CD14-positive monocyte (primary cell): Measurements from ENCODE around the gene FAM20C. TPM values are rescaled to one million over a fixed set of nuclear protein-coding genes. Genes with fewer than 3 reads are reported as not detected.

Source experiments
- DNase-seq, 3 donors: peaks; one replicate each; pipeline ENCODE4 v3.0.0-alpha.2; 2011 to 2022
- H2AFZ ChIP-seq: 2 replicates; pipeline ENCODE4 v1.6.0; 2012; ENCODE audit warnings: mild to moderate bottlenecking, low read depth, low read length, inconsistent platforms; ENCODE audit not compliant: insufficient read depth, poor library complexity, severe bottlenecking
- H3K27ac ChIP-seq, 2 donors: 1 replicate in 1 of 2; 2 replicates in 1 of 2; pipeline ENCODE4 v1.5.1; 2012 to 2013; ENCODE audit warnings: low read length in 2 of 2, control low read depth in 1 of 2, inconsistent platforms in 1 of 2, low read depth in 1 of 2, mild to moderate bottlenecking in 1 of 2
- H3K27me3 ChIP-seq, 2 donors: one replicate each; pipeline versions ENCODE4 v1.6.0 to v1.6.1; 2011 to 2013; ENCODE audit warnings: low read length in 2 of 2; ENCODE audit not compliant: control insufficient read depth in 2 of 2, insufficient read depth in 2 of 2
- H3K36me3 ChIP-seq, 2 donors: replicated peaks in 1 of 2; 1 replicate in 1 of 2; 2 replicates in 1 of 2; pipeline versions ENCODE4 v1.5.1 to v1.6.1; 2012 to 2013; ENCODE audit warnings: low read length in 2 of 2, control low read depth in 1 of 2, inconsistent platforms in 1 of 2, mild to moderate bottlenecking in 1 of 2; ENCODE audit not compliant: insufficient read depth in 2 of 2, control insufficient read depth in 1 of 2
- H3K4me1 ChIP-seq, 2 donors: 1 replicate in 1 of 2; 2 replicates in 1 of 2; pipeline versions ENCODE4 v1.5.1 to v1.6.1; 2012 to 2013; ENCODE audit warnings: low read length in 2 of 2, control low read depth in 1 of 2, inconsistent platforms in 1 of 2, mild to moderate bottlenecking in 1 of 2, moderate library complexity in 1 of 2; ENCODE audit not compliant: insufficient read depth in 2 of 2, control insufficient read depth in 1 of 2
- H3K4me2 ChIP-seq: replicated peaks from 2 replicates; pipeline ENCODE3; 2012; ENCODE audit warnings: low read length, moderate library complexity, mild to moderate bottlenecking; ENCODE audit not compliant: poor library complexity, severe bottlenecking; ENCODE audit errors: extremely low read depth
- H3K4me3 ChIP-seq, 3 experiments: fragments of 200-600 bp in 1 of 3; sonication (generic) in 1 of 3; replicated peaks in 1 of 3; 1 replicate in 2 of 3; 2 replicates in 1 of 3; pipeline ENCODE4 v1.5.1; 2011 to 2013; ENCODE audit warnings: low read length in 3 of 3, mild to moderate bottlenecking in 3 of 3, control low read depth in 2 of 3, low read depth in 2 of 3, inconsistent platforms in 1 of 3, moderate library complexity in 1 of 3
- H3K79me2 ChIP-seq: 2 replicates; pipeline ENCODE4 v1.6.0; 2012; ENCODE audit warnings: mild to moderate bottlenecking, control low read depth, inconsistent platforms, low read length, moderate library complexity; ENCODE audit not compliant: insufficient read depth
- H3K9ac ChIP-seq: 2 replicates; pipeline ENCODE4 v1.6.0; 2017; ENCODE audit warnings: low read length, mild to moderate bottlenecking; ENCODE audit not compliant: insufficient read depth, poor library complexity, severe bottlenecking
- H3K9me3 ChIP-seq, 2 donors: replicated peaks in 1 of 2; 1 replicate in 1 of 2; 2 replicates in 1 of 2; pipeline versions ENCODE4 v1.5.1 to v1.6.1; 2012 to 2013; ENCODE audit warnings: low read length in 2 of 2, control low read depth in 1 of 2; ENCODE audit not compliant: control insufficient read depth in 1 of 2, insufficient read depth in 1 of 2
- H4K20me1 ChIP-seq: 2 replicates; pipeline ENCODE4 v1.6.0; 2012; ENCODE audit warnings: mild to moderate bottlenecking, low read length, control low read depth, moderate library complexity; ENCODE audit not compliant: insufficient read depth
- H3K27ac Mint-ChIP-seq, 7 donors: one replicate each; pipeline ENCODE4 v1.8.0; 2020; ENCODE audit warnings: mild to moderate bottlenecking in 7 of 7, mixed read lengths in 7 of 7, moderate library complexity in 6 of 7, inconsistent platforms in 2 of 7
- H3K27me3 Mint-ChIP-seq, 3 donors: one replicate each; pipeline ENCODE4 v1.8.0; 2021 to 2022; ENCODE audit warnings: low read depth in 3 of 3, mild to moderate bottlenecking in 3 of 3, mixed read lengths in 3 of 3, moderate library complexity in 3 of 3, inconsistent platforms in 1 of 3
- H3K36me3 Mint-ChIP-seq, 2 donors: one replicate each; pipeline ENCODE4 v1.8.0; 2020; ENCODE audit warnings: mixed read lengths in 2 of 2, inconsistent platforms in 1 of 2, mild to moderate bottlenecking in 1 of 2
- H3K4me1 Mint-ChIP-seq: one replicate; pipeline ENCODE4 v1.8.0; 2020; ENCODE audit warnings: mild to moderate bottlenecking, mixed read lengths
- H3K4me3 Mint-ChIP-seq, 2 donors: one replicate each; pipeline ENCODE4 v1.8.0; 2020; ENCODE audit warnings: mild to moderate bottlenecking in 2 of 2, mixed read lengths in 2 of 2, moderate library complexity in 1 of 2
- H3K9me3 Mint-ChIP-seq, 7 donors: one replicate each; pipeline ENCODE4 v1.8.0; 2020 to 2022; ENCODE audit warnings: mixed read lengths in 7 of 7, mild to moderate bottlenecking in 6 of 7, moderate library complexity in 6 of 7, inconsistent platforms in 2 of 7
- CTCF ChIP-seq: fragments of 200-600 bp; IDR thresholded peaks from one replicate; pipeline ENCODE4 v1.8.0; 2022; ENCODE audit warnings: antibody characterized with exemption, mild to moderate bottlenecking
- WGBS: methylation state at CpG from one replicate; pipeline ENCODE4 v1.1.5; 2013; ENCODE audit warnings: missing lambda C conversion rate; ENCODE audit not compliant: insufficient coverage; 5-methylcytosine and 5-hydroxymethylcytosine counted together
- intact Hi-C, 2 donors: fragments of 100-400 bp; cut with micrococcal nuclease; formaldehyde crosslinking; loops; one replicate each; pipeline versions ENCODE4 v1.15.0 to v1.15.1; 2023
- polyA plus RNA-seq, 3 donors: library from polyadenylated mRNA; depleted of rRNA in 1 of 3; unstranded in 2 of 3; stranded (reverse) in 1 of 3; fragments of 300-500 nt in 2 of 3; fragments of >200 nt in 1 of 3; fragmentation: Illumina TruSeq in 2 of 3; gene quantifications; 1 replicate in 2 of 3; 2 replicates in 1 of 3; pipeline ENCODE4 v1.2.3, GENCODE V29; 2012 to 2021

The FAM20C gene
- polyA plus RNA-seq, 3 donors, result 1.2 to 32.2 (median 1.5) TPM

- H3K9me3 Mint-ChIP-seq, result peaks cover 0 to 4% (median 2%) of the 10 kb centered on the region in 7 donors
- H3K4me3 Mint-ChIP-seq, result no peak overlapping the region
- no peaks in the 10 kb centered on the region for H3K36me3 Mint-ChIP-seq
- no peak overlapping the region for H3K27ac Mint-ChIP-seq
- no peak for TF ChIP-seq CTCF
- Histone ChIP-seq H3K27me3 (no peaks in the 10 kb centered on the region), H3K79me2 (no peaks in the 10 kb centered on the region), H3K4me3 (no peak overlapping the region), H3K36me3 (no peaks in the 10 kb centered on the region), H3K4me2 (no peak overlapping the region), H2AFZ (no peak overlapping the region), H3K9ac (no peak overlapping the region), H4K20me1 (no peaks in the 10 kb centered on the region), H3K4me1 (peaks cover 15 to 17% of the 10 kb centered on the region in 2 donors), H3K9me3 (no peaks in the 10 kb centered on the region), H3K27ac (no peak overlapping the region)
- peaks cover 16% of the 10 kb centered on the region for H3K4me1 Mint-ChIP-seq
- peaks cover 0 to 1% (median 0%) of the 10 kb centered on the region in 3 donors for H3K27me3 Mint-ChIP-seq
- no peak for DNase-seq
- 94% methylated on average over 18 of the region's 27 CpGs for WGBS
- intact Hi-C loops, result no loop called here
Observed at GRCh38 chr7:171364-171904, 20.9 kb upstream of the FAM20C start.

- Histone ChIP-seq H3K79me2 (no peaks in the 10 kb centered on the region), H3K9me3 (no peaks in the 10 kb centered on the region), H4K20me1 (no peaks in the 10 kb centered on the region), H3K4me1 (peaks cover 10 to 11% of the 10 kb centered on the region in 2 donors), H3K36me3 (no peaks in the 10 kb centered on the region), H3K27ac (no peak overlapping the region), H3K4me3 (no peak overlapping the region), H2AFZ (no peak overlapping the region), H3K4me2 (no peak overlapping the region), H3K9ac (no peak overlapping the region), H3K27me3 (no peaks in the 10 kb centered on the region)
- Mint-ChIP-seq H3K9me3 (peaks cover 0 to 4% (median 2%) of the 10 kb centered on the region in 7 donors), H3K4me3 (no peak overlapping the region), H3K27ac (no peak overlapping the region), H3K27me3 (peaks cover 0 to 1% (median 0%) of the 10 kb centered on the region in 3 donors), H3K36me3 (no peaks in the 10 kb centered on the region), H3K4me1 (peaks cover 10% of the 10 kb centered on the region)
- WGBS, result 97% methylated on average over 12 of the region's 16 CpGs
- DNase-seq, result no peak
- intact Hi-C loops, result no loop called here
- TF ChIP-seq CTCF, result no peak
Observed at GRCh38 chr7:171912-172515, 20.4 kb upstream of the FAM20C start.
